ENCODE measurements around the gene THSD7B.
"Not testable (repeated sequence)": the region's sequence is repeated elsewhere in the genome, so short reads cannot be mapped to it uniquely, and the experiment has no call there.

THSD7B gene, protein sequence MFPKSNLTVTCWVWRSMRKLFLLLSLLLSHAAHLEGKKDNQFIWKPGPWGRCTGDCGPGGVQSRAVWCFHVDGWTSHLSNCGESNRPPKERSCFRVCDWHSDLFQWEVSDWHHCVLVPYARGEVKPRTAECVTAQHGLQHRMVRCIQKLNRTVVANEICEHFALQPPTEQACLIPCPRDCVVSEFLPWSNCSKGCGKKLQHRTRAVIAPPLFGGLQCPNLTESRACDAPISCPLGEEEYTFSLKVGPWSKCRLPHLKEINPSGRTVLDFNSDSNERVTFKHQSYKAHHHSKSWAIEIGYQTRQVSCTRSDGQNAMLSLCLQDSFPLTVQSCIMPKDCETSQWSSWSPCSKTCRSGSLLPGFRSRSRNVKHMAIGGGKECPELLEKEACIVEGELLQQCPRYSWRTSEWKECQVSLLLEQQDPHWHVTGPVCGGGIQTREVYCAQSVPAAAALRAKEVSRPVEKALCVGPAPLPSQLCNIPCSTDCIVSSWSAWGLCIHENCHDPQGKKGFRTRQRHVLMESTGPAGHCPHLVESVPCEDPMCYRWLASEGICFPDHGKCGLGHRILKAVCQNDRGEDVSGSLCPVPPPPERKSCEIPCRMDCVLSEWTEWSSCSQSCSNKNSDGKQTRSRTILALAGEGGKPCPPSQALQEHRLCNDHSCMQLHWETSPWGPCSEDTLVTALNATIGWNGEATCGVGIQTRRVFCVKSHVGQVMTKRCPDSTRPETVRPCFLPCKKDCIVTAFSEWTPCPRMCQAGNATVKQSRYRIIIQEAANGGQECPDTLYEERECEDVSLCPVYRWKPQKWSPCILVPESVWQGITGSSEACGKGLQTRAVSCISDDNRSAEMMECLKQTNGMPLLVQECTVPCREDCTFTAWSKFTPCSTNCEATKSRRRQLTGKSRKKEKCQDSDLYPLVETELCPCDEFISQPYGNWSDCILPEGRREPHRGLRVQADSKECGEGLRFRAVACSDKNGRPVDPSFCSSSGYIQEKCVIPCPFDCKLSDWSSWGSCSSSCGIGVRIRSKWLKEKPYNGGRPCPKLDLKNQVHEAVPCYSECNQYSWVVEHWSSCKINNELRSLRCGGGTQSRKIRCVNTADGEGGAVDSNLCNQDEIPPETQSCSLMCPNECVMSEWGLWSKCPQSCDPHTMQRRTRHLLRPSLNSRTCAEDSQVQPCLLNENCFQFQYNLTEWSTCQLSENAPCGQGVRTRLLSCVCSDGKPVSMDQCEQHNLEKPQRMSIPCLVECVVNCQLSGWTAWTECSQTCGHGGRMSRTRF (N-terminal part only)

DNA sequence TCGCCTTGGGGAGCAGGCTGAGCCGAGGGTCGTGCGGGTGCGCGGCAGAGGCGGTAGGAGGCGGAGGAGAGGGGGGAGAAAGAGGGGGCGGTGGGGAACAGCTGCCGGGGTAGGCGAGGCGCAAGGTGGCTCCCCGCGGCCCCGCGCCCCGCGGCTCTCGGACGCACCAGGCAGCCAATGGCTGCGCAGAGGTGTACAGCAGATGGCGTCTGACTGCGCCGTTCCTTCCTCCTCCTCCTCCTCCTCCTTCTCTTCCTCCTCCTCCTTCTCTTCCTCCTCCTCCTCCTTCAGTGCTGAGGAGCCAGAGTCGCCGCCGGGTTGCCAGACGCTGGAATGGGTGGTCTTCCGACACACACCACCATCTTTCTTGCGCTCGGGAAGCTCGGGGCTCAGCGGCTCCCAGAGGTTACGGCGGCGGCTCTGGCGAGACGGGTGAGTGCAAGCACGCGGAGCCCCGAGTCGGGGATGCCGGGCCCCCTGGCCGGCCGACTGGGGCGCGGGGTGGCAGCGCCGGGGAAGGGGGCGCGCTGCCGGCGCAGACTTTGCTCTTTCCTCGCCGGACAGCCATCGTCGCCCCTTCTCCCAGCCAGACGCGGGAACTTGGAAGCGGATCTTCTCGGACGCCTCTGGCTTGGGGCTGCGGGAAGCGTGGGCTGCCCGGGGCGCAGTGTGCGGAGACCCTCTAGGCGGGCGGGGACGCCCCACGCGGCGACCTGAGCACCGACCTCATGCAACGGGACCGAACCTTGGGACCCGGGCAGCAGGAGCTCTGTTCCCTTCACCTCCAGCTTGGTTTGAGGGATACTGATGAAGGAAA is at the start of gene THSD7B:
Gene THSD7B (plus strand): TSS at position 290 of the 817 bp plus-strand sequence. CDS start 116,634 bp downstream, outside the sequence.
- Histone ChIP-seq H3K9me3 (ENCODE audit: control insufficient read depth in 1 of 2, low read length in 2 of 2) (no peaks in the 10 kb centered on the region), H3K27ac (ENCODE audit: low read length) (no peak within 1 kb of the TSS), H3K4me1 (ENCODE audit: control insufficient read depth in 1 of 2, insufficient read depth in 2 of 2, low read length in 2 of 2) (peaks cover 0 to 25% of the 10 kb centered on the region in 2 donors), H3K36me3 (ENCODE audit: control insufficient read depth in 1 of 2, insufficient read depth in 2 of 2, low read length in 2 of 2) (no peaks in the 10 kb centered on the region), H3K27me3 (ENCODE audit: low read depth, low read length) (no peaks in the 10 kb centered on the region), H3K4me3 (ENCODE audit: low read depth in 1 of 2, low read length in 2 of 2) (peak within 1 kb of the TSS; percentile 27 to 79)

DNA sequence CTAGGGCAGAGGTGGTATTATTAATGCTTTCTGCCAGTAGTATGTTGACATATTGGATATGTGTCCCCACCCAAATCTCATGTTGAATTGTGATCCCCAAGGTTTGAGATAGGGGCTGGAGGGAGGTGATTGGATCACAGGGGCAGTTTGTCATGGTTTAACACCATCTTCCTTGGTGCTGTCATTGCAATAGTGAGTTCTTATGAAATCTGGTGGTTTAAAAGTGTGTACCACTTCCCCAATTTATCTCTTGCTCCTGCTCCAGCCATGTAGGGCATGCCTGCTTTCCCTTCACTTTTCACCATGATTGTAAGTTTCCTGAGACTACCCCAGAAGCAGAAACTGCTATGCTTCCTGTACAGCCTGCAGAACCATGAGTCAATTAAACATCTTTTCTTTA is 47.1 kb upstream of the THSD7B start:
- H3K4me3 ChIP-seq (ENCODE audit: low read depth in 1 of 2, low read length in 2 of 2), result no peak overlapping the region
- H3K36me3 ChIP-seq (ENCODE audit: control insufficient read depth in 1 of 2, insufficient read depth in 2 of 2, low read length in 2 of 2), result no peaks in the 10 kb centered on the region
- H3K27me3 ChIP-seq (ENCODE audit: low read depth, low read length), result no peaks in the 10 kb centered on the region
- H3K4me1 ChIP-seq (ENCODE audit: control insufficient read depth in 1 of 2, insufficient read depth in 2 of 2, low read length in 2 of 2), result no peaks in the 10 kb centered on the region
- H3K27ac ChIP-seq (ENCODE audit: low read length), result no peak overlapping the region
- H3K9me3 ChIP-seq (ENCODE audit: control insufficient read depth in 1 of 2, low read length in 2 of 2), result no peaks in the 10 kb centered on the region

DNA sequence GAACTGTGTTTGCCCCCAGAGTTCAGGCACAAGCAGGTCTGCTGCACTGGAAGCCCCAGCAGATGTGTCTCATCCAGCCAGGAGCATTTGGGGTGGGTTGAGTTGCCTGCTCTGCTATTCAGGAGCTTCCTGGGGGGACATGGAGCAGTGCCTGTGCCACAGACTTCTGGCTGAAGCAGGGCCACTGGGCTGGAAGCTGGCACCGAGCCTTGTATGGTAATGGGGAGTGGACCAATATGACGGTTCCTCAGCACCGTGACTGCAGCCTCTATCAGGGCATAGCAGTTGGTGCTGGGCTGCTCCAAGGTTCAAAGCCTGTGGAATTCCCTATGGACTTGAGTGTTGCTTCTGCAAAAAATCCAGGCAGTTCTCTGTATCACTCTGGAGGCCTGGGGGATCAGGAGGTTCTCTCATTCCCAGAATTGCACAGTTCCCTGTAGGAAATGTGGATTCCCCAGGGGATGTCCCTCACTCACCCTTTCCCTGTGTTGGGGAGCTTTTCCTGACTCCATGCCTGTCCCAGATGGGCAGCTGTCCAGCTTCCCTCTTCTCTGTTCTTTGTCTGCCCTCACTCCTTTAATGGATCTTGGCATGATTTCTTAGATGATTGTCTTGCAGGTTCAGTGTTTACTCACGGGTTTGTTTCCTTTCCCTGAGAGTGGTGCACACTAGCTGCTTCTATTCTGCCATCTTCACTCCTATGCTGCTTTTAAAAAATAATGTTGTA is 37.2 kb upstream of the THSD7B start:
- H3K36me3 ChIP-seq (ENCODE audit: control insufficient read depth in 1 of 2, insufficient read depth in 2 of 2, low read length in 2 of 2), result no peaks in the 10 kb centered on the region
- no peak overlapping the region for H3K27ac ChIP-seq (ENCODE audit: low read length)
- no peak overlapping the region for H3K4me3 ChIP-seq (ENCODE audit: low read depth in 1 of 2, low read length in 2 of 2)
- H3K9me3 ChIP-seq (ENCODE audit: control insufficient read depth in 1 of 2, low read length in 2 of 2), result peaks cover 0 to 5% of the 10 kb centered on the region in 2 donors
- H3K4me1 ChIP-seq (ENCODE audit: control insufficient read depth in 1 of 2, insufficient read depth in 2 of 2, low read length in 2 of 2), result no peaks in the 10 kb centered on the region
- H3K27me3 ChIP-seq (ENCODE audit: low read depth, low read length), result no peaks in the 10 kb centered on the region

DNA sequence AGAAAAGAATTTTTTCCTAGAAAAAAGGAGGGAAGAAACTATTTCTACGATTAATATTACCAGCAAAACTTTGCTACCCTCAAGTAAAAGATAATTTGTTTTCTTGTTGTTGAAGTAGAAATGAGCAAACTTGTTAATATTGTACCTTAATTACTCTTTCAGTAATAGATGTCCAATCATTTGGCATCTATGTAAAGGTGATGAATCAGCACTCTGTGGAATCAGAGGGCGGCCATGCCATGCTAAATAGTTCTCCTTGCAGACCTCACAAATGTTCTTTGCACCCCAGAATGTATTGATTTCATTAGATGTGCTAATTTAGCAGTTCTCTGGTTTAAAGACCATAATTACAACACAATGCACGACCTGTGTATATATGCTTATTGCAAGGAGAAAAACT is 29.1 kb upstream of the THSD7B start:
- H3K4me3 ChIP-seq (ENCODE audit: low read depth in 1 of 2, low read length in 2 of 2), result no peak overlapping the region
- no peaks in the 10 kb centered on the region for H3K9me3 ChIP-seq (ENCODE audit: control insufficient read depth in 1 of 2, low read length in 2 of 2)
- no peaks in the 10 kb centered on the region for H3K4me1 ChIP-seq (ENCODE audit: control insufficient read depth in 1 of 2, insufficient read depth in 2 of 2, low read length in 2 of 2)
- H3K36me3 ChIP-seq (ENCODE audit: control insufficient read depth in 1 of 2, insufficient read depth in 2 of 2, low read length in 2 of 2), result no peaks in the 10 kb centered on the region
- no peaks in the 10 kb centered on the region for H3K27me3 ChIP-seq (ENCODE audit: low read depth, low read length)
- H3K27ac ChIP-seq (ENCODE audit: low read length), result no peak overlapping the region

DNA sequence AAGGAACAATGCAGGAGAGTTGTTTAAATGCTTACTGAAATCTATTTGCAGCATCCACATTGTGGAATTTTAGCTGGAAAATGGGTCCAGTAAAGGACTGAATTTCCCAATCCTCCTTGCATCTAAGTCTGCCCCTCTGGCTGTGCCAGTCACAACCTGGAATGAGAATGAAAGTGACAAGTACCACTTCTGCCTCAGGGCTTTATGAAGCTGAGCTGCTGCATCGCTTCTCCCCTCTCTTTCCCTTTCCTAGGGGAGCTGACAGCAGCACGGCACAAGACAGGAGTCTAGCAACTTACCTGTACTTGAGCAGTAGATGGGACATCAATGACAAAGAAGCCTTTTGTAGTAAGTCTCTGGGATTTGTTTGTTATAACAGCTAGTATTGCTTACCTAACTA is 27.3 kb upstream of the THSD7B start:
- Histone ChIP-seq H3K36me3 (ENCODE audit: control insufficient read depth in 1 of 2, insufficient read depth in 2 of 2, low read length in 2 of 2) (no peaks in the 10 kb centered on the region), H3K9me3 (ENCODE audit: control insufficient read depth in 1 of 2, low read length in 2 of 2) (no peaks in the 10 kb centered on the region), H3K4me3 (ENCODE audit: low read depth in 1 of 2, low read length in 2 of 2) (no peak overlapping the region), H3K27ac (ENCODE audit: low read length) (no peak overlapping the region), H3K27me3 (ENCODE audit: low read depth, low read length) (no peaks in the 10 kb centered on the region), H3K4me1 (ENCODE audit: control insufficient read depth in 1 of 2, insufficient read depth in 2 of 2, low read length in 2 of 2) (no peaks in the 10 kb centered on the region)

DNA sequence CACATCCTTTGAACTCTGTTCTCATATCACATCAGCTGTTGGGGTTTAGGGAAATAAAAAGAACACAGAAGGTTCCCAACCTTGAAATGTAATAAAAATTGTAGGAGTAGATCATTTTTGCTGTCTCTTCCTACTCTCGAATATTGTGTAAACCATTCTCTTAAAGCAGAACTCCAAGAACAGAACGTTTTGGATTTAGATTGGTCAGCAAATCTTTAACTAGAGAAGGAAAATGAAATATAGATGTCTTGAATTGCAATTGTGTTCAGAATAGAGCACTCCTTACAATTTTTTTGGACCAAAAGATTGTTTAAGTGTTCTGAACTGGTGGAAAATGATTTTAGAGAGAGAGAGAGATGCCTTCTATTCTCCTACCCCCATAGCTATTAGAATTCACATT is 23.9 kb upstream of the THSD7B start:
- Histone ChIP-seq H3K9me3 (ENCODE audit: control insufficient read depth in 1 of 2, low read length in 2 of 2) (no peaks in the 10 kb centered on the region), H3K4me1 (ENCODE audit: control insufficient read depth in 1 of 2, insufficient read depth in 2 of 2, low read length in 2 of 2) (no peaks in the 10 kb centered on the region), H3K27me3 (ENCODE audit: low read depth, low read length) (no peaks in the 10 kb centered on the region), H3K36me3 (ENCODE audit: control insufficient read depth in 1 of 2, insufficient read depth in 2 of 2, low read length in 2 of 2) (no peaks in the 10 kb centered on the region), H3K27ac (ENCODE audit: low read length) (no peak overlapping the region), H3K4me3 (ENCODE audit: low read depth in 1 of 2, low read length in 2 of 2) (no peak overlapping the region)

DNA sequence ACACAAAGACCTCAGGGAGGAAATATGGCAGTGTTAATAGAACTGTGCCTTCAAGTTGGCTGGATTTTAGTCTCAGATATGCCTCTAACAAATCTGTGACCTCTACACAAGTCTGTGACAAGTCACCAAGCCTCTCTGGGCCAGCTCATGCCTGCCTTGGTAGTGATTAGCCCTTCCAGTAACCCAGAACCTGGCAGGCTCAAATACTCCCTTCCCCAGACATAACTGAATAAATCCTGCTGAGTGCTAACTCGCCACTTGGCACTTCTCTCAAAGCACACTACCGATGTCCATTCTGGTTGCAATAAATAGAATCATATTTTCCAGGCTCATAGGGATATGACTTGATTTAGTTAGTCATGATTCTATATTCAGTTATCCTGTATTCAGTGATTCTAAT is 15.3 kb upstream of the THSD7B start:
- no peaks in the 10 kb centered on the region for H3K9me3 ChIP-seq (ENCODE audit: control insufficient read depth in 1 of 2, low read length in 2 of 2)
- H3K27me3 ChIP-seq (ENCODE audit: low read depth, low read length), result no peaks in the 10 kb centered on the region
- no peak overlapping the region for H3K27ac ChIP-seq (ENCODE audit: low read length)
- no peaks in the 10 kb centered on the region for H3K36me3 ChIP-seq (ENCODE audit: control insufficient read depth in 1 of 2, insufficient read depth in 2 of 2, low read length in 2 of 2)
- no peak overlapping the region for H3K4me3 ChIP-seq (ENCODE audit: low read depth in 1 of 2, low read length in 2 of 2)
- H3K4me1 ChIP-seq (ENCODE audit: control insufficient read depth in 1 of 2, insufficient read depth in 2 of 2, low read length in 2 of 2), result no peaks in the 10 kb centered on the region

DNA sequence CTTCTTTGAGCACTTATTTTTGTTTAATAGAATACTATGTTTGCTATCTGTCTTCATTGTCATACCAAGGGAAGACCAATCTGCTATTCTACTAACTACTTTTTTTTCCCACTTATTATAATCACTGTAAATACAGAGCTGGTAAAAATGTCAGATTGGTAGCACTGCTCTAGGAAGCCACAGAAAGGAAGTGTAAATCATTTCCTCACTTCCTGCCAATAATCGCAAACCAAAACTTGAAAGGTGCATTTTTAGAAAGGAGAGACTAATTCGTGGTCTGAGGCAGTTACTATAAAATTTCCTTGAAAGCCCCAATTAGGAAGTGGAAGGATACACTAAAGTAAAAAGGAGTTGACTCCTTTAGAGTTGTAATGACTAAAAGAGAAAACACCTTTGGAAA is 13.9 kb upstream of the THSD7B start:
- no peaks in the 10 kb centered on the region for H3K36me3 ChIP-seq (ENCODE audit: control insufficient read depth in 1 of 2, insufficient read depth in 2 of 2, low read length in 2 of 2)

DNA sequence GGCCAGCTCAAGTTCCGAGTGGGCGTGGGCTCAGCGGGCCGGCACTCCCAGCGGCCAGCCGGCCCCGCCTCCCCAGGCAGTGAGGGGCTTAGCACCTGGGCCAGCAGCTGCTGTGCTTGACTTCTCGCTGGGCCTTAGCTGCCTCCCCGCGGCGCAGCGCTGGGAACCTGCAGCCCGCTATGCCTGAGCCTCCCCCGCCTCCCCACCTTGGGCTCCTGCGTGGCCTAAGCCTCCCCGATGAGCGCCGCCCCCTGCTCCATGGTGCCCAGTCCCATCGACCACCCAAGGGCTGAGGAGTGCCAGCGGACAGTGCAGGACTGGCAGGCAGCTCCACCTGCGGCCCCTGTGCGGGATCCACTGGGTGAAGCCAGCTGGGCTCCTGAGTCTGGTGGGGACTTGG is 6.8 kb upstream of the THSD7B start:
- not testable (repeated sequence) for H3K27me3 ChIP-seq (ENCODE audit: low read depth, low read length); H3K9me3 ChIP-seq (ENCODE audit: control insufficient read depth in 1 of 2, low read length in 2 of 2); H3K36me3 ChIP-seq (ENCODE audit: control insufficient read depth in 1 of 2, insufficient read depth in 2 of 2, low read length in 2 of 2); H3K27ac ChIP-seq (ENCODE audit: low read length); H3K4me3 ChIP-seq (ENCODE audit: low read depth in 1 of 2, low read length in 2 of 2); H3K4me1 ChIP-seq (ENCODE audit: control insufficient read depth in 1 of 2, insufficient read depth in 2 of 2, low read length in 2 of 2)

More for the DNA sequence above, 13.9 kb upstream of the THSD7B start:
- Histone ChIP-seq H3K4me3 (ENCODE audit: low read depth in 1 of 2, low read length in 2 of 2) (no peak overlapping the region), H3K9me3 (ENCODE audit: control insufficient read depth in 1 of 2, low read length in 2 of 2) (no peaks in the 10 kb centered on the region), H3K27ac (ENCODE audit: low read length) (no peak overlapping the region), H3K4me1 (ENCODE audit: control insufficient read depth in 1 of 2, insufficient read depth in 2 of 2, low read length in 2 of 2) (no peaks in the 10 kb centered on the region), H3K27me3 (ENCODE audit: low read depth, low read length) (no peaks in the 10 kb centered on the region)

Measured in muscle layer of duodenum (tissue), 2 donors.